Body of pancreas (tissue), 4 donors: ENCODE data around the gene TRIM71.

ENCODE experiments used
- POLR2A ChIP-seq, 3 donors: fragments of 450-650 bp; IDR thresholded peaks; one replicate each; pipeline ENCODE4 v1.6.1; 2016; ENCODE audit warnings: antibody characterized with exemption in 3 of 3, mild to moderate bottlenecking in 2 of 3
- TF ChIP-seq, protein P1 (sequence below), 7 experiments: fragments of 450-650 bp in 4 of 7; fragments of 200-600 bp in 3 of 7; sonication (generic) in 3 of 7; IDR thresholded peaks; one replicate each; pipeline ENCODE4 v1.5.1; 2016 to 2019; ENCODE audit warnings: antibody characterized with exemption in 7 of 7

DNA sequence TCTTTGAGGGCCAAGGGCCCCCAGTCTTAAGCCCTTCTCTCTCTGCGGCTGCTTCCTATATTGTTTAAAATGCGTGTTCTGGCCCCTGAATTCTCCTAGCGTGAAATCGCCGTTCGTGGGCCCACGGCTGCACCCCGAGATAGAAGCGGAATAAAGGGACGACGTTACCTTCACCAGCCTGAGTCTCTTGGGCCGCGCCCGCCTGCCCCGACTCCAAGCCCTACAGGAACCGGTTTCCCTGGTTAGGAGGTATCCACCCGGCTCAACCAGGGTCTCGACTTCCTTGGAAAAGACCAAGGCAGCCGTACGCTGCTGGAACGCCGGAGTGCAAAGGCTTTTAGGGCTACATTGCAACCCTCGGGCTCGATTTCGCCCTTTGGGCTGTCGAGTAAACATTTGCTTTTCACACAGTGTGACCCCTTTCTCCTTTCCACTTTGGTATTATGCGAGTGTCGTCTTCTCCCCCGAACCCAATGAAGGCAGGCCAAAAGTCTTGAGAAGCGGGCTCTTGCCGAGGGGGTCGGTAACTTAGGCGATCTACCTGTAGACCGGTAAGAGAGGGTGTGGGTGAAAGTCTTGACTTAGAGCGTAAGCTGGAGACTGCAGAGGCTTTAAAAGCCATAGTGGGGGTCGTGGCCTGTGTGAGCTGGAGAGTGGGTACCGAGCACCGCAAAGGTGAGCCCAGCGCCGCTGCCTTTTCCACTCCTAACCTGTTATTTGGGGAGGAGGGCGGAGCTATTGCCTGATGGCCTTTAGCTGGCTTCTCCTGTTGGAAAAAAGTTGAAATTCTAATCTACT, 2.0 kb downstream of the TRIM71 start:
- TF ChIP-seq, protein P1, sequence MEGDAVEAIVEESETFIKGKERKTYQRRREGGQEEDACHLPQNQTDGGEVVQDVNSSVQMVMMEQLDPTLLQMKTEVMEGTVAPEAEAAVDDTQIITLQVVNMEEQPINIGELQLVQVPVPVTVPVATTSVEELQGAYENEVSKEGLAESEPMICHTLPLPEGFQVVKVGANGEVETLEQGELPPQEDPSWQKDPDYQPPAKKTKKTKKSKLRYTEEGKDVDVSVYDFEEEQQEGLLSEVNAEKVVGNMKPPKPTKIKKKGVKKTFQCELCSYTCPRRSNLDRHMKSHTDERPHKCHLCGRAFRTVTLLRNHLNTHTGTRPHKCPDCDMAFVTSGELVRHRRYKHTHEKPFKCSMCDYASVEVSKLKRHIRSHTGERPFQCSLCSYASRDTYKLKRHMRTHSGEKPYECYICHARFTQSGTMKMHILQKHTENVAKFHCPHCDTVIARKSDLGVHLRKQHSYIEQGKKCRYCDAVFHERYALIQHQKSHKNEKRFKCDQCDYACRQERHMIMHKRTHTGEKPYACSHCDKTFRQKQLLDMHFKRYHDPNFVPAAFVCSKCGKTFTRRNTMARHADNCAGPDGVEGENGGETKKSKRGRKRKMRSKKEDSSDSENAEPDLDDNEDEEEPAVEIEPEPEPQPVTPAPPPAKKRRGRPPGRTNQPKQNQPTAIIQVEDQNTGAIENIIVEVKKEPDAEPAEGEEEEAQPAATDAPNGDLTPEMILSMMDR (IDR thresholded peaks at IDR 0.05) = no peak
- TF ChIP-seq POLR2A (IDR thresholded peaks at IDR 0.05) = no peak
